ENCODE measurements around the gene ZC3H4. TPM values are rescaled to one million over a fixed set of nuclear protein-coding genes. Genes with fewer than 3 reads are reported as not detected.

Gene ZC3H4
- total RNA-seq, 1 experiment from 2014 or later: 94.4 TPM

GRCh38 chr19:47086280-47086679 is 27.3 kb downstream of the ZC3H4 start:
- no peaks in the 10 kb centered on the region for H3K4me1 ChIP-seq (ENCODE audit: insufficient read depth, low read length, poor library complexity, severe bottlenecking)
- no TSS peak for BruUV-seq (replicated peaks)
- TF ChIP-seq EZH2 (IDR thresholded peaks at IDR 0.05; ENCODE audit: borderline replicate concordance, low read depth, low read length, poor library complexity, severe bottlenecking) (no peak), CTCF (conservative IDR thresholded peaks at IDR 0.05; ENCODE audit: low read depth, low read length) (no peak)
- intact Hi-C loops (cut with micrococcal nuclease; ENCODE audit: unreplicated experiment): no loop called here
- no peak overlapping the region for H3K27ac ChIP-seq (ENCODE audit: low read depth, low read length, poor library complexity, severe bottlenecking)
- no peak overlapping the region for H3K4me3 ChIP-seq (ENCODE audit: low read depth, low read length, poor library complexity, severe bottlenecking)
- H3K9me3 ChIP-seq (ENCODE audit: low read depth, low read length, poor library complexity, severe bottlenecking): no peaks in the 10 kb centered on the region
- POLR2A ChIA-PET (ENCODE audit: low non-redundant PET): no interaction called here
- H3K36me3 ChIP-seq (ENCODE audit: insufficient read depth, low read length, poor library complexity, severe bottlenecking): peaks cover 79% of the 10 kb centered on the region
- no peak for DNase-seq (ENCODE audit: low spot score)
- CTCF ChIA-PET: no interaction called here
- H3K27me3 ChIP-seq (replicated peaks; ENCODE audit: insufficient read depth, low read depth, low read length, poor library complexity): no peaks in the 10 kb centered on the region

- CTCF ChIA-PET: no interaction called here
- Histone ChIP-seq H3K27me3 (replicated peaks; ENCODE audit: insufficient read depth, low read depth, low read length, poor library complexity) (no peaks in the 10 kb centered on the region), H3K9me3 (ENCODE audit: low read depth, low read length, poor library complexity, severe bottlenecking) (no peaks in the 10 kb centered on the region), H3K4me1 (ENCODE audit: insufficient read depth, low read length, poor library complexity, severe bottlenecking) (no peaks in the 10 kb centered on the region), H3K36me3 (ENCODE audit: insufficient read depth, low read length, poor library complexity, severe bottlenecking) (peaks cover 81% of the 10 kb centered on the region), H3K4me3 (ENCODE audit: low read depth, low read length, poor library complexity, severe bottlenecking) (no peak overlapping the region), H3K27ac (ENCODE audit: low read depth, low read length, poor library complexity, severe bottlenecking) (no peak overlapping the region)
- intact Hi-C loops (cut with micrococcal nuclease; ENCODE audit: unreplicated experiment): no loop called here
- DNase-seq (ENCODE audit: low spot score): no peak
- TF ChIP-seq EZH2 (IDR thresholded peaks at IDR 0.05; ENCODE audit: borderline replicate concordance, low read depth, low read length, poor library complexity, severe bottlenecking) (no peak), CTCF (conservative IDR thresholded peaks at IDR 0.05; ENCODE audit: low read depth, low read length) (no peak)
- no TSS peak for BruUV-seq (replicated peaks)
- POLR2A ChIA-PET (ENCODE audit: low non-redundant PET): interaction anchor here (0.6 kb wide), 1 partner anchor 31 kb away, joined by 5 read pairs; no protein-coding TSS in a partner anchor
Measured at GRCh38 chr19:47084879-47085439, 28.6 kb downstream of the ZC3H4 start.

GRCh38 chr19:47082493-47082892 is 31.1 kb downstream of the ZC3H4 start:
- no peak overlapping the region for H3K27ac ChIP-seq (ENCODE audit: low read depth, low read length, poor library complexity, severe bottlenecking)
- no peak for DNase-seq (ENCODE audit: low spot score)
- ChIA-PET CTCF (no interaction called here), POLR2A (ENCODE audit: low non-redundant PET) (no interaction called here)
- no peak overlapping the region for H3K4me3 ChIP-seq (ENCODE audit: low read depth, low read length, poor library complexity, severe bottlenecking)
- no TSS peak for BruUV-seq (replicated peaks)
- H3K9me3 ChIP-seq (ENCODE audit: low read depth, low read length, poor library complexity, severe bottlenecking): no peaks in the 10 kb centered on the region
- intact Hi-C loops (cut with micrococcal nuclease; ENCODE audit: unreplicated experiment): no loop called here
- H3K4me1 ChIP-seq (ENCODE audit: insufficient read depth, low read length, poor library complexity, severe bottlenecking): no peaks in the 10 kb centered on the region
- TF ChIP-seq CTCF (conservative IDR thresholded peaks at IDR 0.05; ENCODE audit: low read depth, low read length) (no peak), EZH2 (IDR thresholded peaks at IDR 0.05; ENCODE audit: borderline replicate concordance, low read depth, low read length, poor library complexity, severe bottlenecking) (no peak)
- H3K27me3 ChIP-seq (replicated peaks; ENCODE audit: insufficient read depth, low read depth, low read length, poor library complexity): no peaks in the 10 kb centered on the region
- H3K36me3 ChIP-seq (ENCODE audit: insufficient read depth, low read length, poor library complexity, severe bottlenecking): peaks cover 94% of the 10 kb centered on the region

All from A673 (cell line).